ENCODE measurements around the gene PHACTR1.

The PHACTR1 gene

GRCh38 chr6:12844284-12845223 lies 128.0 kb downstream of the PHACTR1 start:
- TF ChIP-seq Cebpa-rat (IDR thresholded peaks at IDR 0.05), result no peak
- Histone ChIP-seq H3K27ac (no peak overlapping the region), H3K4me1 (no peaks in the 10 kb centered on the region), H3K27me3 (no peaks in the 10 kb centered on the region), H3K4me3 (no peak overlapping the region), H3K9me3 (no peaks in the 10 kb centered on the region), H3K36me3 (no peaks in the 10 kb centered on the region), H4K20me1 (no peaks in the 10 kb centered on the region), H3K9ac (no peak overlapping the region), H3K4me2 (no peak overlapping the region)

GRCh38 chr6:12845224-12846004 lies 128.8 kb downstream of the PHACTR1 start:
- Histone ChIP-seq H4K20me1 (no peaks in the 10 kb centered on the region), H3K4me1 (no peaks in the 10 kb centered on the region), H3K27ac (no peak overlapping the region), H3K4me3 (no peak overlapping the region), H3K27me3 (no peaks in the 10 kb centered on the region), H3K4me2 (no peak overlapping the region), H3K36me3 (no peaks in the 10 kb centered on the region), H3K9me3 (no peaks in the 10 kb centered on the region), H3K9ac (no peak overlapping the region)
- no peak for TF ChIP-seq Cebpa-rat (IDR thresholded peaks at IDR 0.05)

- H3K9ac ChIP-seq, result no peak overlapping the region
- H3K4me2 ChIP-seq, result no peak overlapping the region
- TF ChIP-seq Cebpa-rat (IDR thresholded peaks at IDR 0.05), result no peak
- no peaks in the 10 kb centered on the region for H3K9me3 ChIP-seq
- H4K20me1 ChIP-seq, result no peaks in the 10 kb centered on the region
- no peak overlapping the region for H3K4me3 ChIP-seq
- H3K36me3 ChIP-seq, result no peaks in the 10 kb centered on the region
- no peaks in the 10 kb centered on the region for H3K27me3 ChIP-seq
- no peak overlapping the region for H3K27ac ChIP-seq
- H3K4me1 ChIP-seq, result no peaks in the 10 kb centered on the region
These were observed 132.6 kb downstream of the PHACTR1 start for GRCh38 chr6:12848964-12849808.

- H3K9ac ChIP-seq, result no peak overlapping the region
- no peaks in the 10 kb centered on the region for H3K9me3 ChIP-seq
- TF ChIP-seq Cebpa-rat (IDR thresholded peaks at IDR 0.05), result no peak
- no peaks in the 10 kb centered on the region for H3K4me1 ChIP-seq
- no peaks in the 10 kb centered on the region for H3K27me3 ChIP-seq
- H4K20me1 ChIP-seq, result no peaks in the 10 kb centered on the region
- no peak overlapping the region for H3K4me3 ChIP-seq
- no peak overlapping the region for H3K4me2 ChIP-seq
- no peak overlapping the region for H3K27ac ChIP-seq
- no peaks in the 10 kb centered on the region for H3K36me3 ChIP-seq
These were observed 133.2 kb downstream of the PHACTR1 start for GRCh38 chr6:12849809-12850198.

DNA sequence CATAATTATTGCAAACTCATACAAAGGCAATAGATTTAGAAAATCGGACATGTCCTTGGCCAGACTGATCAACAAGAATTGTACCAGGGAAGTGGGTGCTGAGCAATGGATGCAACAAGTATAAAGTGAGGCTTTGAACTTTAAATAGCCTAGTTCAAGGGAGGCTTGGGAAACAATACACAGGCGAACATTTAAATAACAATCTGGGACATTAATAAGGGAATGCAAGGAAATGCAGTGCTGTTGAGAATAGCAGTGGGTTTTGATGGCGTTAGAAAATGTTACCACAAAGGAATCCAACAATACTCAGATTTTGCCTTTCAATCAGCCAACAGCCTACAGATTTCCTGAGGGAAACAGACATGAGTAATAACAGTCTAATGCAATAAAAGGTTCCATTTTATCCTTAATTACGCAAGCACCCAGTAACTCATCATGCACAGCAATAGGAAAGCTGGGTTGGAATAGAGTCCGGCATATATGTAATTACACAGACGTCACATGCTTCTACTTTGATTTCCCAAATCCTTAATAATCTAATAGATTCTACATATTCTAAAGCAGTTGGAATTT lies 134.6 kb downstream of the PHACTR1 start:
- Histone ChIP-seq H3K4me2 (no peak overlapping the region), H4K20me1 (no peaks in the 10 kb centered on the region), H3K4me3 (no peak overlapping the region), H3K9me3 (no peaks in the 10 kb centered on the region), H3K27ac (no peak overlapping the region), H3K27me3 (no peaks in the 10 kb centered on the region), H3K36me3 (no peaks in the 10 kb centered on the region), H3K9ac (no peak overlapping the region), H3K4me1 (no peaks in the 10 kb centered on the region)
- TF ChIP-seq Cebpa-rat (IDR thresholded peaks at IDR 0.05), result no peak

DNA sequence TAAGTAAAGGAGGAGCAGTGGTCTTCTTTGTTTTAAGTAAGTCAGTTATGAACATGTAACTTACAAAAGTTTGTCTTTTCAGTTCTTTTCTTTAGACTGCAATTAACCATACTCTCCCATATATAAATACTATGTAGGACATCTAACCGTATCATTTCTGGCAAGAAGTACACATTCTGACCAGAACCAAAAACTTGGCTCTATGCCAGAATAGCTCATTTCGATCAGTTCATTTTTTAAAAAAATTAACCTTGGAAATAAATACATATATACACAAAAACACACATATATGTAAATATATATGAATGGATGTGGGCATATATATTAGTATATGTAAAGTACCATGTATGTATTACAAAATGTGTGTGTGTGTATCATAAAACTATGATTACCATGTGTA lies 145.0 kb downstream of the PHACTR1 start:
- Histone ChIP-seq H3K9me3 (no peaks in the 10 kb centered on the region), H3K9ac (no peak overlapping the region), H3K36me3 (no peaks in the 10 kb centered on the region), H3K27me3 (no peaks in the 10 kb centered on the region), H4K20me1 (no peaks in the 10 kb centered on the region), H3K4me2 (no peak overlapping the region), H3K4me1 (no peaks in the 10 kb centered on the region), H3K27ac (no peak overlapping the region), H3K4me3 (no peak overlapping the region)
- TF ChIP-seq Cebpa-rat (IDR thresholded peaks at IDR 0.05), result no peak

DNA sequence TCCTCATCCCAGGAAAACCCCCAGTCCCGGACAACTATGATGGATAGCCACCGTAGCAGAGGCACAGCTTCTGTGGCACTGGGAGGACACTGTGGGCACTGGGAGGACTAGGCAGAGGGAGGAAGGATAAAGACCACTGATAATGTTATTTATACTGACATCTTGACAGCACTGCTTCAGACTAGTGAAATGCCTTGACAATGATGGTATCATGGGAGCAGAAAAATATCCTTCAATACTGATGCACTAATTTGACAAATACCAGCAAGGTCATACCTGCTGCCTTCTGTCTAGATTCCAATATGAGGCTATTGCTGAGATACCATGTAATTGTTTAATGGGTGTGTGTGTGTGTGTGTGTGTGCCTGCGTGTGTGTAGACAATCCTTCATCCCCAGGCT lies 148.6 kb downstream of the PHACTR1 start:
- Histone ChIP-seq H4K20me1 (no peaks in the 10 kb centered on the region), H3K36me3 (no peaks in the 10 kb centered on the region)
- no peak for TF ChIP-seq Cebpa-rat (IDR thresholded peaks at IDR 0.05)

DNA sequence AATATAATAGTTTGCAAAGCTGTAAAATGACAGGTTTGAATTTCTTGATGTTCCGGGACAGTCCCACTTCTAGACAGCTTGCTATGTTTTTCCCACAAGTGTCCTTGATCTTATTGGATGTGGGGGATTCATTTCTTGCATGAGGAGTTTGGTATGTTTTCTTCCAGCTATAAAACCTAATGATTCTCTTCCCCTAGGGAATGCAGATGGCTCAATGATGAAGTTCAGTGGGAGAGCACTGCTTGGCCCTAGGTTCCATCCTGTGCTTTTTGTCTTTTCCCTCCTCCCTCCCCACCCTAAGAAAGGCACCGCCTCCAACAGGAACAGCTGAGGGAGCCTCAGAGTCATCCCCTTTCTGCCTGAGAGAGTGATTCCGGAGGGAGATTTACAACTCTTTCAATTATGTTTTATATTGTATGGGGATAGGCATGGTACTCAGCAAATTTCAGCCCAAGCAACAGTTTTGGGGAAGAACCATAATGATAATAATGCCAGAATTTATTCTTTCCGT lies 149.2 kb downstream of the PHACTR1 start:
- Histone ChIP-seq H3K36me3 (no peaks in the 10 kb centered on the region), H3K9ac (no peak overlapping the region), H3K4me3 (no peak overlapping the region), H3K4me1 (no peaks in the 10 kb centered on the region), H3K9me3 (no peaks in the 10 kb centered on the region), H3K4me2 (no peak overlapping the region), H3K27ac (no peak overlapping the region), H3K27me3 (no peaks in the 10 kb centered on the region), H4K20me1 (no peaks in the 10 kb centered on the region)
- no peak for TF ChIP-seq Cebpa-rat (IDR thresholded peaks at IDR 0.05)

More for the DNA sequence above, 148.6 kb downstream of the PHACTR1 start:
- Histone ChIP-seq H3K4me3 (no peak overlapping the region), H3K4me2 (no peak overlapping the region), H3K27me3 (no peaks in the 10 kb centered on the region), H3K9me3 (no peaks in the 10 kb centered on the region), H3K9ac (no peak overlapping the region), H3K27ac (no peak overlapping the region), H3K4me1 (no peaks in the 10 kb centered on the region)

- Histone ChIP-seq H3K27me3 (no peaks in the 10 kb centered on the region), H3K4me2 (no peak overlapping the region), H3K9ac (no peak overlapping the region), H3K36me3 (no peaks in the 10 kb centered on the region), H3K27ac (no peak overlapping the region), H4K20me1 (no peaks in the 10 kb centered on the region), H3K4me1 (no peaks in the 10 kb centered on the region), H3K9me3 (no peaks in the 10 kb centered on the region), H3K4me3 (no peak overlapping the region)
- TF ChIP-seq Cebpa-rat (IDR thresholded peaks at IDR 0.05), result no peak
These were observed 150.0 kb downstream of the PHACTR1 start for GRCh38 chr6:12866422-12867029.
